GM12872 (cell line): ENCODE results near the gene PRR19.

ENCODE experiments used
- CTCF ChIP-seq: IDR thresholded peaks from 3 replicates; pipeline ENCODE4 v1.5.1; 2011; ENCODE audit warnings: low read depth, mild to moderate bottlenecking, low read length, moderate library complexity; ENCODE audit not compliant: insufficient read depth

The PRR19 gene

GRCh38 chr19:42343344-42344110, 41.6 kb downstream of the PRR19 start:
- TF ChIP-seq CTCF, result peak; percentile 26; the same call in 1 of the 3 replicates

- no peak for TF ChIP-seq CTCF
These were observed 42.5 kb downstream of the PRR19 start for GRCh38 chr19:42344336-42344893.

- TF ChIP-seq CTCF, result no peak
These were observed 43.4 kb downstream of the PRR19 start for GRCh38 chr19:42345191-42345812.

- TF ChIP-seq CTCF, result no peak
These were observed 46.3 kb downstream of the PRR19 start for GRCh38 chr19:42348211-42348610.

GRCh38 chr19:42349378-42350107, 47.6 kb downstream of the PRR19 start:
- no peak for TF ChIP-seq CTCF

GRCh38 chr19:42350417-42350816, 48.5 kb downstream of the PRR19 start:
- TF ChIP-seq CTCF, result no peak
